Esophagus muscularis mucosa (tissue), 4 donors: Measurements from ENCODE around the gene CELSR1. TPM values are rescaled to one million over a fixed set of nuclear protein-coding genes. Genes with fewer than 3 reads are reported as not detected.

Source experiments
- DNase-seq: peaks from one replicate; pipeline ENCODE4 v3.0.0-alpha.2; 2017; ENCODE audit errors: extremely low spot score
- H3K27ac ChIP-seq, 4 donors: fragments of 200-600 bp; sonication (generic); replicated peaks in 1 of 4; 1 replicate in 3 of 4; 2 replicates in 1 of 4; pipeline ENCODE4 v1.5.1; 2016 to 2019; ENCODE audit warnings: mild to moderate bottlenecking in 1 of 4
- H3K27me3 ChIP-seq, 4 donors: fragments of 200-600 bp; sonication (generic); one replicate each; pipeline versions ENCODE4 v1.5.1 to v1.6.0; 2016 to 2019
- H3K36me3 ChIP-seq, 4 donors: fragments of 200-600 bp; sonication (generic); one replicate each; pipeline ENCODE4 v1.5.1; 2016 to 2019
- H3K4me1 ChIP-seq, 4 donors: fragments of 200-600 bp; sonication (generic); one replicate each; pipeline ENCODE4 v1.5.1; 2016 to 2019
- H3K4me3 ChIP-seq, 4 donors: fragments of 200-600 bp; sonication (generic); 1 replicate in 2 of 4; 2 replicates in 2 of 4; pipeline ENCODE4 v1.5.1; 2016 to 2019; ENCODE audit warnings: mild to moderate bottlenecking in 4 of 4, moderate library complexity in 1 of 4
- H3K9me3 ChIP-seq, 4 donors: fragments of 200-600 bp; sonication (generic); 1 replicate in 3 of 4; 2 replicates in 1 of 4; pipeline ENCODE4 v1.5.1; 2016 to 2019
- CTCF ChIP-seq, 3 experiments: fragments of 200-600 bp in 2 of 3; fragments of 450-650 bp in 1 of 3; sonication (generic) in 2 of 3; IDR thresholded peaks; one replicate each; pipeline ENCODE4 v1.5.1; 2017 to 2019; ENCODE audit warnings: antibody characterized with exemption in 3 of 3, mild to moderate bottlenecking in 2 of 3, moderate library complexity in 1 of 3
- EP300 ChIP-seq: sonication (generic); formaldehyde crosslinking; IDR thresholded peaks from one replicate; pipeline ENCODE4 v1.6.1; 2017; ENCODE audit warnings: antibody characterized with exemption
- POLR2A ChIP-seq: fragments of 450-650 bp; IDR thresholded peaks from one replicate; pipeline ENCODE4 v1.6.1; 2017; ENCODE audit warnings: antibody characterized with exemption, moderate library complexity, mild to moderate bottlenecking, low read depth
- POLR2AphosphoS5 ChIP-seq, 2 donors: sonication (generic); formaldehyde crosslinking; IDR thresholded peaks; one replicate each; pipeline ENCODE4 v1.6.1; 2017; ENCODE audit warnings: antibody characterized with exemption in 2 of 2
- WGBS: methylation state at CpG from one replicate; pipeline ENCODE4 v1.1.5; 2018; 5-methylcytosine and 5-hydroxymethylcytosine counted together
- intact Hi-C: fragments of 100-400 bp; cut with DNase I; formaldehyde crosslinking; loops from one replicate; pipeline ENCODE4 v1.15.1; 2023
- total RNA-seq, 4 donors: library from RNA; depleted of rRNA; stranded (reverse); fragments of >200 nt; gene quantifications; one replicate each; pipeline versions ENCODE4 v1.1.0 to v1.2.1, GENCODE V29; 2016

The CELSR1 gene
- total RNA-seq, 4 donors from 2014 or later, result 2.5 to 2.7 (median 2.6) TPM

GRCh38 chr22:46376111-46376510 is 161.3 kb downstream of the CELSR1 start:
- 90% methylated on average over 3 of the region's 3 CpGs for WGBS
- DNase-seq, result no peak
- no peak overlapping the region for H3K4me3 ChIP-seq
- peaks cover 0 to 6% (median 0%) of the 10 kb centered on the region in 4 donors for H3K4me1 ChIP-seq
- H3K27ac ChIP-seq, result no peak overlapping the region
- peaks cover 0 to 12% (median 10%) of the 10 kb centered on the region in 4 donors for H3K9me3 ChIP-seq
- H3K36me3 ChIP-seq, result peaks cover 0 to 4% (median 0%) of the 10 kb centered on the region in 4 donors
- H3K27me3 ChIP-seq, result peaks cover 0 to 5% (median 0%) of the 10 kb centered on the region in 4 donors
- intact Hi-C loops, result no loop called here
- TF ChIP-seq CTCF (IDR thresholded peaks at IDR 0.05), result no peak
- no peak for TF ChIP-seq POLR2AphosphoS5 (IDR thresholded peaks at IDR 0.05)
- no peak for TF ChIP-seq POLR2A
- TF ChIP-seq EP300, result no peak

GRCh38 chr22:46374663-46375474 is 162.6 kb downstream of the CELSR1 start:
- H3K9me3 ChIP-seq, result peaks cover 0 to 12% (median 10%) of the 10 kb centered on the region in 4 donors
- H3K4me3 ChIP-seq, result no peak overlapping the region
- H3K36me3 ChIP-seq, result peaks cover 0 to 4% (median 0%) of the 10 kb centered on the region in 4 donors
- TF ChIP-seq CTCF (IDR thresholded peaks at IDR 0.05) (no peak), POLR2A (no peak), POLR2AphosphoS5 (IDR thresholded peaks at IDR 0.05) (no peak), EP300 (no peak)
- H3K27me3 ChIP-seq, result peaks cover 0 to 5% (median 0%) of the 10 kb centered on the region in 4 donors
- H3K4me1 ChIP-seq, result peaks cover 0 to 6% (median 0%) of the 10 kb centered on the region in 4 donors
- no peak for DNase-seq
- WGBS, result 91% methylated on average over 28 of the region's 38 CpGs
- H3K27ac ChIP-seq, result no peak overlapping the region
- intact Hi-C loops, result no loop called here

GRCh38 chr22:46373921-46374662 is 163.3 kb downstream of the CELSR1 start:
- WGBS, result 65% methylated on average over 19 of the region's 31 CpGs
- Histone ChIP-seq H3K9me3 (peaks cover 0 to 12% (median 10%) of the 10 kb centered on the region in 4 donors), H3K27me3 (peaks cover 0 to 5% (median 0%) of the 10 kb centered on the region in 4 donors), H3K27ac (no peak overlapping the region), H3K4me1 (peaks cover 0 to 6% (median 0%) of the 10 kb centered on the region in 4 donors), H3K36me3 (peaks cover 0 to 4% (median 0%) of the 10 kb centered on the region in 4 donors), H3K4me3 (no peak overlapping the region)
- intact Hi-C loops, result no loop called here
- TF ChIP-seq POLR2AphosphoS5 (IDR thresholded peaks at IDR 0.05), result no peak
- TF ChIP-seq POLR2A, result no peak
- TF ChIP-seq EP300, result no peak
- no peak for TF ChIP-seq CTCF (IDR thresholded peaks at IDR 0.05)
- DNase-seq, result no peak

GRCh38 chr22:46373159-46373558 is 164.3 kb downstream of the CELSR1 start:
- H3K27me3 ChIP-seq, result peaks cover 0 to 5% (median 0%) of the 10 kb centered on the region in 4 donors
- H3K36me3 ChIP-seq, result peaks cover 0 to 4% (median 0%) of the 10 kb centered on the region in 4 donors
- peaks cover 0 to 6% (median 0%) of the 10 kb centered on the region in 4 donors for H3K4me1 ChIP-seq
- no peak for DNase-seq
- peaks cover 0 to 12% (median 10%) of the 10 kb centered on the region in 4 donors for H3K9me3 ChIP-seq
- intact Hi-C loops, result no loop called here
- no peak overlapping the region for H3K27ac ChIP-seq
- H3K4me3 ChIP-seq, result no peak overlapping the region
- 61% methylated on average over 6 of the region's 8 CpGs for WGBS
- TF ChIP-seq CTCF (IDR thresholded peaks at IDR 0.05), result no peak
- no peak for TF ChIP-seq POLR2AphosphoS5 (IDR thresholded peaks at IDR 0.05)
- TF ChIP-seq EP300, result no peak
- TF ChIP-seq POLR2A, result no peak
